Measurements from ENCODE around the gene CAMK2D.

DNA sequence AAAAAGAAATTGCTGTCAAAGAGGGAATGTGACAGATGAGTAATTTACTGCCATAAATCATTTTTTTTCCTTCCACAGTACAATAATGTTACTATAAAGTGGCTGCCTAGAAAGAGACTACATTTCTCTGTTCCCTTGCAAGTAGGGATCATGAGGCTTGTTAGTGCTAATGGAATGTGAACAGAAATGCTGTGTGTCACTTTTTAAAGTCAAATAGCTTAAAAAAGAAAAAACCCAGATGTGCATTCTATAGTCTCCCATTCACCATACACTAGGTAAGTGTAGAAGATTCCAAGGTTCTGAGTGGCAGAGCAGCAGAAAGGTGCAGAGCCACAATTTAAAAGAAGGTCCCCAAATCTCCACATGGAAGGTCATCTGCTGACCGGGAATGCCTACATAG lies 328.4 kb downstream of the CAMK2D start:
- no peak for TF ChIP-seq EZH2 (optimal IDR thresholded peaks at IDR 0.05; ENCODE audit: low read depth, low read length)
- TF ChIP-seq, protein P1, sequence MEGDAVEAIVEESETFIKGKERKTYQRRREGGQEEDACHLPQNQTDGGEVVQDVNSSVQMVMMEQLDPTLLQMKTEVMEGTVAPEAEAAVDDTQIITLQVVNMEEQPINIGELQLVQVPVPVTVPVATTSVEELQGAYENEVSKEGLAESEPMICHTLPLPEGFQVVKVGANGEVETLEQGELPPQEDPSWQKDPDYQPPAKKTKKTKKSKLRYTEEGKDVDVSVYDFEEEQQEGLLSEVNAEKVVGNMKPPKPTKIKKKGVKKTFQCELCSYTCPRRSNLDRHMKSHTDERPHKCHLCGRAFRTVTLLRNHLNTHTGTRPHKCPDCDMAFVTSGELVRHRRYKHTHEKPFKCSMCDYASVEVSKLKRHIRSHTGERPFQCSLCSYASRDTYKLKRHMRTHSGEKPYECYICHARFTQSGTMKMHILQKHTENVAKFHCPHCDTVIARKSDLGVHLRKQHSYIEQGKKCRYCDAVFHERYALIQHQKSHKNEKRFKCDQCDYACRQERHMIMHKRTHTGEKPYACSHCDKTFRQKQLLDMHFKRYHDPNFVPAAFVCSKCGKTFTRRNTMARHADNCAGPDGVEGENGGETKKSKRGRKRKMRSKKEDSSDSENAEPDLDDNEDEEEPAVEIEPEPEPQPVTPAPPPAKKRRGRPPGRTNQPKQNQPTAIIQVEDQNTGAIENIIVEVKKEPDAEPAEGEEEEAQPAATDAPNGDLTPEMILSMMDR (IDR thresholded peaks at IDR 0.05; ENCODE audit: low read length): no peak
- TF ChIP-seq EZH2phosphoT487 (IDR thresholded peaks at IDR 0.05; ENCODE audit: low read length): no peak
